H9 (cell line): ENCODE measurements around the gene TNRC6C. TPM values are rescaled to one million over a fixed set of nuclear protein-coding genes. Genes with fewer than 3 reads are reported as not detected.
A peak's percentile ranks its signal among the peaks of the same experiment; 100 is the strongest.
"Not testable (repeated sequence)": the region's sequence is repeated elsewhere in the genome, so short reads cannot be mapped to it uniquely, and the experiment has no call there.

Source experiments
- DNase-seq: peaks from one replicate; pipeline ENCODE4 v3.0.0-alpha.2; 2017
- H2AFZ ChIP-seq: one replicate; pipeline ENCODE4 v1.6.1; 2013; ENCODE audit warnings: mild to moderate bottlenecking, low read length, control low read depth, moderate library complexity
- H2AK5ac ChIP-seq: 2 replicates; pipeline ENCODE4 v1.6.1; 2013; ENCODE audit warnings: low read length, control low read depth, mixed read lengths; ENCODE audit not compliant: insufficient read length
- H2BK120ac ChIP-seq: one replicate; pipeline ENCODE4 v1.6.1; 2013; ENCODE audit warnings: low read depth, mild to moderate bottlenecking, low read length, control low read depth, inconsistent platforms; ENCODE audit not compliant: poor library complexity, severe bottlenecking
- H2BK12ac ChIP-seq: 2 replicates; pipeline ENCODE4 v1.6.1; 2013; ENCODE audit warnings: low read length, control low read depth, mixed read lengths, low read depth; ENCODE audit not compliant: insufficient read length
- H2BK15ac ChIP-seq: 2 replicates; pipeline ENCODE4 v1.6.1; 2013; ENCODE audit warnings: low read depth, low read length, control low read depth
- H2BK20ac ChIP-seq: one replicate; pipeline ENCODE4 v1.6.1; 2013; ENCODE audit warnings: low read depth, mild to moderate bottlenecking, low read length, control low read depth, inconsistent platforms; ENCODE audit not compliant: poor library complexity, severe bottlenecking
- H2BK5ac ChIP-seq: 2 replicates; pipeline ENCODE4 v1.6.1; 2013; ENCODE audit warnings: low read length, control low read depth, mixed read lengths; ENCODE audit not compliant: insufficient read length
- H3K14ac ChIP-seq: 2 replicates; pipeline ENCODE4 v1.6.1; 2013; ENCODE audit warnings: low read length, control low read depth; ENCODE audit not compliant: insufficient read depth
- H3K18ac ChIP-seq: 2 replicates; pipeline ENCODE4 v1.6.1; 2013; ENCODE audit warnings: low read depth, mild to moderate bottlenecking, mixed read lengths, low read length, control low read depth; ENCODE audit not compliant: insufficient read length
- H3K23ac ChIP-seq: 2 replicates; pipeline ENCODE4 v1.6.1; 2013; ENCODE audit warnings: low read length, control low read depth, mixed read lengths, low read depth; ENCODE audit not compliant: insufficient read length
- H3K23me2 ChIP-seq: 2 replicates; pipeline ENCODE4 v1.6.1; 2013; ENCODE audit warnings: low read depth, mild to moderate bottlenecking, mixed read lengths, low read length, control low read depth; ENCODE audit not compliant: insufficient read length, poor library complexity, severe bottlenecking
- H3K27ac ChIP-seq: 2 replicates; pipeline ENCODE4 v1.5.1; 2013; ENCODE audit warnings: low read length, control low read depth, mixed read lengths, low read depth; ENCODE audit not compliant: insufficient read length
- H3K27me3 ChIP-seq: 2 replicates; pipeline ENCODE4 v1.6.1; 2013; ENCODE audit warnings: low read length, control low read depth, inconsistent platforms; ENCODE audit not compliant: insufficient read depth
- H3K4ac ChIP-seq: 2 replicates; pipeline ENCODE4 v1.6.1; 2013; ENCODE audit warnings: low read depth, mild to moderate bottlenecking, control low read depth, inconsistent platforms, low read length, moderate library complexity
- H3K4me1 ChIP-seq: 2 replicates; pipeline ENCODE4 v1.6.1; 2013; ENCODE audit warnings: low read length, control low read depth, inconsistent platforms; ENCODE audit not compliant: insufficient read depth
- H3K4me2 ChIP-seq: 2 replicates; pipeline ENCODE4 v1.6.1; 2013; ENCODE audit warnings: low read length, control low read depth, mixed read lengths; ENCODE audit not compliant: insufficient read length, insufficient read depth
- H3K56ac ChIP-seq: 2 replicates; pipeline ENCODE4 v1.6.1; 2013; ENCODE audit warnings: low read depth, mild to moderate bottlenecking, mixed read lengths, low read length, control low read depth; ENCODE audit not compliant: insufficient read length
- H3K79me1 ChIP-seq: 2 replicates; pipeline ENCODE4 v1.6.1; 2013; ENCODE audit warnings: low read depth, mild to moderate bottlenecking, moderate library complexity, low read length, control low read depth, inconsistent platforms; ENCODE audit not compliant: insufficient read depth, poor library complexity, severe bottlenecking
- H3K79me2 ChIP-seq: 2 replicates; pipeline ENCODE4 v1.6.1; 2013; ENCODE audit warnings: low read length, control low read depth, inconsistent platforms; ENCODE audit not compliant: insufficient read depth
- H3K9ac ChIP-seq: 2 replicates; pipeline ENCODE4 v1.6.1; 2013; ENCODE audit warnings: low read length, control low read depth, mixed read lengths; ENCODE audit not compliant: insufficient read length; ENCODE audit errors: extremely low read depth
- H3K9me3 ChIP-seq: one replicate; pipeline ENCODE4 v1.6.1; 2013; ENCODE audit warnings: low read depth, low read length, inconsistent platforms; ENCODE audit not compliant: control insufficient read depth
- H3T11ph ChIP-seq: one replicate; pipeline ENCODE4 v1.6.1; 2013; ENCODE audit warnings: mild to moderate bottlenecking, low read length, control low read depth, inconsistent platforms
- H4K20me1 ChIP-seq: one replicate; pipeline ENCODE4 v1.6.1; 2013; ENCODE audit not compliant: control insufficient read depth, insufficient read length, insufficient read depth
- H4K5ac ChIP-seq: 2 replicates; pipeline ENCODE4 v1.6.1; 2013; ENCODE audit warnings: low read depth, mild to moderate bottlenecking, mixed read lengths, low read length, control low read depth; ENCODE audit not compliant: insufficient read length
- H4K8ac ChIP-seq: replicated peaks from 2 replicates; pipeline ENCODE4 v1.6.1; 2013; ENCODE audit warnings: low read length, control low read depth, mixed read lengths, low read depth; ENCODE audit not compliant: insufficient read length
- H4K91ac ChIP-seq: 2 replicates; pipeline ENCODE4 v1.6.1; 2013; ENCODE audit warnings: low read depth, mild to moderate bottlenecking, moderate library complexity, mixed read lengths, low read length, control low read depth; ENCODE audit not compliant: insufficient read length
- H3K27ac Mint-ChIP-seq, 3 experiments: 2 replicates in 2 of 3; 3 replicates in 1 of 3; pipeline ENCODE4 v1.8.0; 2020 to 2021; ENCODE audit warnings: mixed read lengths in 3 of 3, mild to moderate bottlenecking in 1 of 3, moderate library complexity in 1 of 3
- H3K27me3 Mint-ChIP-seq: 2 replicates; pipeline ENCODE4 v1.8.0; 2021; ENCODE audit warnings: low read depth, mild to moderate bottlenecking, moderate library complexity, mixed read lengths
- H3K36me3 Mint-ChIP-seq, 3 experiments: 2 replicates in 2 of 3; 3 replicates in 1 of 3; pipeline ENCODE4 v1.8.0; 2020 to 2021; ENCODE audit warnings: low read depth in 3 of 3, mixed read lengths in 3 of 3; ENCODE audit not compliant: insufficient read depth in 1 of 3
- H3K4me1 Mint-ChIP-seq, 2 experiments: 2 replicates each; pipeline ENCODE4 v1.8.0; 2020; ENCODE audit warnings: mixed read lengths in 2 of 2
- H3K4me3 Mint-ChIP-seq, 2 experiments: 2 replicates in 1 of 2; 3 replicates in 1 of 2; pipeline ENCODE4 v1.8.0; 2020 to 2021; ENCODE audit warnings: mild to moderate bottlenecking in 2 of 2, mixed read lengths in 2 of 2, moderate library complexity in 1 of 2
- H3K9me3 Mint-ChIP-seq, 2 experiments: 2 replicates in 1 of 2; 3 replicates in 1 of 2; pipeline ENCODE4 v1.8.0; 2020; ENCODE audit warnings: mild to moderate bottlenecking in 2 of 2, mixed read lengths in 2 of 2, moderate library complexity in 1 of 2
- WGBS: extraction: QIAGEN DNeasy Blood & Tissue Kit; methylation state at CpG from one replicate; pipeline ENCODE4 v1.1.7; 2013; ENCODE audit warnings: missing lambda C conversion rate, low lambda C conversion rate, mixed read lengths; ENCODE audit not compliant: insufficient read length; ENCODE audit errors: extremely low coverage; 5-methylcytosine and 5-hydroxymethylcytosine counted together
- total RNA-seq: library from RNA; stranded (reverse); gene quantifications from 2 replicates; pipeline ENCODE4 v1.2.1, GENCODE V29; 2021
- TF ChIP-seq, protein P1 (sequence below): fragments of 200-600 bp; sonication (generic); conservative IDR thresholded peaks from 3 replicates; pipeline ENCODE4 v1.8.0; 2021; ENCODE audit warnings: antibody characterized with exemption, mild to moderate bottlenecking

TNRC6C gene
- total RNA-seq, 1 experiment from 2014 or later, result 24.7 TPM

DNA sequence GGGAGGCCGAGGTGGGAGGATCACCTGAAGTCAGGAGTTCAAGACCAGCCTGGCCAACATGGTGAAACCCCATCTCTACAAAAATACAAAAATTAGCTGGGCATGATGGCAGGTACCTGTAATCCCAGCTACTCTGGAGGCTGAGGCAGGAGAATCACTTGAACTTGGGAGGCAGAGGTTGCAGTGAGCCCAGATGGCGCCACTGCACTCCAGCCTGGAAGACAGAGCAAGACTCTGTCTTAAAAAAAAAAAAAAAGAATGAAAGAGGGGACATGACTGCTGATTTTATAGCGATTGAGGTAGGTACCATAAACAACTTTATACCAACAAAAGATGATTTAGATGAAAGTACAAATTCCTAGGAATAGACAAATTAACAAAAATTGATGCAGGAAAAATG lies 13.8 kb downstream of the TNRC6C start:
- not testable (repeated sequence) for H4K5ac ChIP-seq, H3K9ac ChIP-seq, DNase-seq, H3K9me3 Mint-ChIP-seq, H3T11ph ChIP-seq, H3K18ac ChIP-seq, H4K20me1 ChIP-seq, H3K4me2 ChIP-seq, H3K27me3 ChIP-seq, H2BK20ac ChIP-seq, H4K91ac ChIP-seq, H3K14ac ChIP-seq, H3K9me3 ChIP-seq, H2BK5ac ChIP-seq, H3K4ac ChIP-seq, H2BK12ac ChIP-seq, H3K56ac ChIP-seq, H3K27ac ChIP-seq, H2AK5ac ChIP-seq, H3K27me3 Mint-ChIP-seq, H3K4me1 ChIP-seq, H4K8ac ChIP-seq, H2BK15ac ChIP-seq, H3K36me3 Mint-ChIP-seq, H3K4me3 Mint-ChIP-seq, H2BK120ac ChIP-seq, H2AFZ ChIP-seq, H3K23me2 ChIP-seq, H3K23ac ChIP-seq
- H3K79me1 ChIP-seq, result peaks cover 15% of the 10 kb centered on the region
- TF ChIP-seq, protein P1, sequence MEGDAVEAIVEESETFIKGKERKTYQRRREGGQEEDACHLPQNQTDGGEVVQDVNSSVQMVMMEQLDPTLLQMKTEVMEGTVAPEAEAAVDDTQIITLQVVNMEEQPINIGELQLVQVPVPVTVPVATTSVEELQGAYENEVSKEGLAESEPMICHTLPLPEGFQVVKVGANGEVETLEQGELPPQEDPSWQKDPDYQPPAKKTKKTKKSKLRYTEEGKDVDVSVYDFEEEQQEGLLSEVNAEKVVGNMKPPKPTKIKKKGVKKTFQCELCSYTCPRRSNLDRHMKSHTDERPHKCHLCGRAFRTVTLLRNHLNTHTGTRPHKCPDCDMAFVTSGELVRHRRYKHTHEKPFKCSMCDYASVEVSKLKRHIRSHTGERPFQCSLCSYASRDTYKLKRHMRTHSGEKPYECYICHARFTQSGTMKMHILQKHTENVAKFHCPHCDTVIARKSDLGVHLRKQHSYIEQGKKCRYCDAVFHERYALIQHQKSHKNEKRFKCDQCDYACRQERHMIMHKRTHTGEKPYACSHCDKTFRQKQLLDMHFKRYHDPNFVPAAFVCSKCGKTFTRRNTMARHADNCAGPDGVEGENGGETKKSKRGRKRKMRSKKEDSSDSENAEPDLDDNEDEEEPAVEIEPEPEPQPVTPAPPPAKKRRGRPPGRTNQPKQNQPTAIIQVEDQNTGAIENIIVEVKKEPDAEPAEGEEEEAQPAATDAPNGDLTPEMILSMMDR, result peak; percentile 42
- peak overlapping the region in 1 of 3 experiments; percentile 21; a peak in 1 of 7 replicates for H3K27ac Mint-ChIP-seq
- WGBS, result no CpG with 5 or more reads among the region's 3 CpGs
- H3K79me2 ChIP-seq, result peaks cover 13% of the 10 kb centered on the region; the same call in 1 of the 2 replicates
- H3K4me1 Mint-ChIP-seq, result peaks cover 15 to 27% of the 10 kb centered on the region in 2 experiments
